NCI-H1105 treated with DMSO at 0.1 percent for 48 hours (cell line): Measurements from ENCODE around the gene APOL4.
A peak's percentile ranks its signal among the peaks of the same experiment; 100 is the strongest.
"Not testable (repeated sequence)": the region's sequence is repeated elsewhere in the genome, so short reads cannot be mapped to it uniquely, and the experiment has no call there.

Experiments used
- DNase-seq: peaks from one replicate; lab custom pipeline; 2025; lab: John Stamatoyannopoulos, UW

The APOL4 gene

DNA sequence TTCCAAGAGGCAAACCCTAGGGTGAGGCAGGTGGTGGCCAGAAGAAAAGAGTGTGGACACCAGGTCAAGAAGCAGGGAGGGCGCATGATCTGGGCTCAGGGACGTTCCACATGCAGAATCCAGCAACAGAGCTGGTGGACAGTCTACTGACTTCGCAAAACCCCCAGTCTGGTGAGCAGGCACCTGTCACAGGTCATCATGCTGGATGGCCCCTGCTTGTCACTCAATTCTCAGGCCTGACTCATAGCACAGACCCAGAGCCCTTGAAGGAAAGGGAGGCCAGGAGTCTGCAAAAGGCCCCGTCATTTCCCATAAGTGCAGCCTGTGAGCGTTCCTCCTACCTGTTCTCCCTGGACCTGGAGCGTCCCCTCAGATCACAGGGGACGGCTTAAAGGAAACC, 18.2 kb downstream of the APOL4 start:
- DNase-seq = no peak

DNA sequence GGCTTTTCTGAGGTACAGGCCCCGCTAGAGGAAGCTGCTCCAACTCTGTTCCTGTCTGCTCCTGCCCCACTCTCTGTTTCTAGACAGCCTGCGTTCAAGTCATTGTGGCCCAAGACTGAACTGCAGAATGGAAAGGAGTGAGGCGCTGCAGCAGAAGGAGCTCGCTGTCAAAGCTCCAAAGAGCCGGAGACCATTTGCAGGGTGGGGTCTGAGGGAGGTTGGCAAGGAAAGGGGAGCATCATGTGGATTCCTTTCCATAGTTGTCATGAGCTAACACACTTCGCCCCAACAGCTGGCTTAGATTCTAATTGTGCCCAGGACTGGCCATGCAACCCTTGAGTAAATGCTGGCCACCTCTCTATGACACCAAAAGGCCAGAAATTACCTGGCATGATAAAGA, 18.8 kb downstream of the APOL4 start:
- DNase-seq = no peak

- no peak for DNase-seq
These were observed 19.6 kb downstream of the APOL4 start for GRCh38 chr22:36182056-36182455.

- DNase-seq = no peak
These were observed 20.7 kb downstream of the APOL4 start for GRCh38 chr22:36180928-36181327.

DNA sequence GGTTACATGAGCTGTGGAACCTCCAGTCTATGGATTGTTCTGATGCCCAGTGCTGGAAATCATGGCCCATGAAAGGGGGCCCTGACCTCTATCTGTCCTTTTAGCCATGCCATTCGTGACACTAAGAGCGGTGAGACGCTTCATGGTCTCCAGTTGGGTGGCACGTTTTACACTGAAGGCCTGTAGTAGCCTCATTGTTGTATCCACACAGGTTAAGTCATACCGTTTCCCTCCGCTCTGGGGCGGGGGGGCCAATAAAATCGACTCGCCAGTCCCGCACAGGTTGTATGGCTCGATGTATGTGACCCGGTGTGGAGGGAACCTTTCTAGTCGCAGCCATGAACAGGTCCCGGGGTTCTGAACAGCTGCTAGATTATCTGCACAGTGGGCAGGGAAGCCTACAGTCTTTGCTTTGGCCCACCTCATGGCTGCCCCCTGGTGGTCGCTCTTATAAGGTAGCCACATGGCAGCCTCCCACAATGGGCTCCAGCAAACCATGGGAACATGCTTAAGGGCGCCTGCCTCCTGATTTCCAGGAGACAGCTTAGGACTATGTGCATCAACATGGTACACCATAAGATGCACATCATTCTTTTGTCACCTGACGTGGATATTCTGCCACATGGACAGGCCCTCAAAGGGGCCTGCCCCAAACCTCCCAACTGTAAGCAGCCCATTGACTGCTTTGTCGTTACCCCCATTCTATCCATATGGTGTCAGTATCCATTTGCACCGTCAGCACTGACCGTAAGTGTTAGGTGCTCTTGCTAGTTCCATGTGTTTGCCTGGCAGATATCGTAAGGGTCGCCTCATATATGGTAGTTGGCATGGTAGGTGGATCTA, 21.4 kb downstream of the APOL4 start:
- peak; percentile 38 for DNase-seq

DNA sequence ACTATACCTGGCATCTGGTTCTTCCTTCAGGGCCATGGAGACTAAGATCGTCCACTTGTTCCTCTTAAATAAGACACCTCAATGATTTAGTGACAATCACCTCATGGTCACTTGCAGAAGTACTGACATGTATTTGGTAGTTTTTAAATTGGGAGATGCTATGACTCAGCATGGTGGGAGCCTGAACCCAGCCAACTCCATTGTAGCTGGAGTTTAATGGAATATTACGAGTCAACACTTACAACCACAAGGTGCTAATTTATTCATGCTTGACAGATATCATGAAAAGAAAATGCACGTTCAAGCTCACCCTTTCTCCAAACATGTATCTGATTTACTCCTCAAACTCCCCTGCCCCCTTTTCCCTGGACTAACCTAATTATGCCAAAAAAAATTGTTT, 24.4 kb downstream of the APOL4 start:
- DNase-seq = no peak

DNA sequence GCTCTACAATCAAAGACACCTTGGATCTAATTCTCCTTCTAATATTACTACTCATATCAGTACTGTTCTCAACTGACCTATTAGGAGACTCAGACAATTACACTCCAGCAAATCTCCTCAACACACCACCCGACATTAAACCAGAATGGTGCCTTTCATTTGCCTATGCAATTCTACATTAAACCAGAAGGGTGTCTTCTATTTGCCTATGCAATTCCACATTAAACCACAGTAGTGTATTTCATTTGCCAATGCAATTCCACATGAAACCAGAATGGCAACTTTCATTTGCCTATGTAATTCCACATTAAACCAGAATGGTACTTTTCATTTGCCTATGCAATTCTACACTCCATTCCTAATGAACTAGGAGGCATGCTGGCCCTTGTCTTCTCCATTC, 25.7 kb downstream of the APOL4 start:
- no peak for DNase-seq

DNA sequence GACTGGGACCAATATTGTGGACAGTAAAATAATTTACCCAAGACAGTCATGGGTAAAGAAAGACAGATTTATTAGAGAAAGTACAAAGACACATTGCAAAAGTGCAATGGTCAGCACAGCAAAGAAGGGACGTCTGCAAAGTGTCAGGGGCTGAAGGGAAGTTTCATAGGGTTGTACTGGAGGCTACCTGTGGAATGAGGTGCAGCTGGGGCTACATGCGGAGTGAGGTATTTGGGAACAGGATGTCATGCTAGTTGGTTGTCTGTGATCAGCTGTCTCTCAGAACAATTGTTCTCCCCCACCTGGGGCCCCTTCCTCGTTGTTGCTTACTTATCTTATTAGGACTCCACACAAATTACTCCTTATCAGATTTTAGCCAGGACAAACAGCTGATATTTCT, 29.7 kb downstream of the APOL4 start:
- DNase-seq = no peak

- no peak for DNase-seq
These were observed 34.9 kb downstream of the APOL4 start for GRCh38 chr22:36166518-36167220.

DNA sequence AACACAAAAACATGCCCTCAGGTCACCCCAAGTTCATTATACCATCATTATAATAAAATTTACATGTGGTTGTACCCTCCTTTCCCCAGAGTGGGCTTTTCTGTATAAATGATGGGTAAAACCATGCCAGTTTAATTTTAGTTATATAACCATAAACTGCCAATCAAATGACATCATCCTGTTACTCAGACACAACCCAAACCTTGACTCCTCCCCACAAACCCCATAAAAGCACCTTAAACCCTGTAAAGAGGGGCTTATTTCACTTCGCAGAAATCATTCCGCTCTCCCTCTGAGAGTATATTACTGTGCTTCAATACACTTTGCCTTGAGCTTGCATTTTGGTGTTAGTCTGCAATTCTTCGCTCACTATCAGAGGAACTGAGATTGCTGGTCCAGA, 35.5 kb downstream of the APOL4 start:
- DNase-seq = no peak

DNA sequence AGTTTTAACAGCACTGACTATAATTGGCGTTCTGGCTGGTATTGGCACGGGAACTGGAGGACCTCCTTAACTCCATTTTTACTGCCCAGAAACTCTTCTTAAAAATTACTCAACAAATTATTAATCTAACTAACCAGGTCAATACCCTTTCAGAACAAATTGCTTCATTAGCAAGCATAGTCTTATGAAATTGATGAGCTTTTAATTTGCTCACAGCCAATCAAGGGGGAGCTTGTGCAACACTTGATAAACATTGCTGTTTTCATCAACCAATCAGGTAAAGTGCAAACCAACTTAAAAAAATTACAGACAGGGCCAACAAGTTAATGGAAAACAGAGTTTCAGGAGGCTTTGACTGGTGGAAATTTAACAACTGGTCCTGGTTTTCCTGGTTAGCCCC, 36.5 kb downstream of the APOL4 start:
- DNase-seq = no peak

GRCh38 chr22:36164621-36165020, 37.0 kb downstream of the APOL4 start:
- DNase-seq = no peak

DNA sequence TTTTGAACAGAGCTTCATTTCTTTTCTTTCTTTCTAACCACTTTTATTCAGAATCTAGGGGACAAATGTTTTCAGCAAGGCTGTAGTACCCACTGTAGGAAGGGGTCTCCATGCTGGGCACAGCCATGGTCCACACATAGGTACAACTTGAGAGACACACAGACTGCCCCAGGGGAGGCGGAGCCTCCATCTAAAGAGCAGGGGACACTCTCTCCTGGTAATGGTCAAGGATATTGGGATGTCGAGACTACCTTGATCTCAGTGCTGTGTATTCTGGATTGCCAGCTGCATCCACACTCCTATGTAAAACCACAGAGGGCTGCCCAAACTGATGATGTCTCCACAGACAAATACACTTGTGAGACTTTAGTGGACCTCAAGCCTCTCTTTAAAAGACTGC, 38.1 kb downstream of the APOL4 start:
- DNase-seq = no peak

GRCh38 chr22:36162127-36163034, 39.2 kb downstream of the APOL4 start:
- DNase-seq = no peak

DNA sequence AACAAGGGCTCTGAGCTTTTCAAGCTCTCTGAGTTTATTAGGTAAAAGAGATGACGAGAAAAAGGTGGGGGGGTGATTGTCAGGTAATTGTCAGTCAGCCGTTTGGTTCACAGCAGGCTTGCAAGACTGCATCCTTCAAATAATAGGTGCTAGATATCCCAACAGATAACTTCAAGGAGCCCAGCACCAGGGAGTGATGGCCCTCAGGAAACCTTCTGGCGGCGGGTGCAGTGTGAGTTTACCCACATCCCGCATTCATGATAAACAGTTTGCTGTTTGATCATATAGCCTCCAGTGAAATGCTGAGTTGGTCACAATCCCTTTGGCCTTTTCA, 39.8 kb downstream of the APOL4 start:
- not testable (repeated sequence) for DNase-seq

DNA sequence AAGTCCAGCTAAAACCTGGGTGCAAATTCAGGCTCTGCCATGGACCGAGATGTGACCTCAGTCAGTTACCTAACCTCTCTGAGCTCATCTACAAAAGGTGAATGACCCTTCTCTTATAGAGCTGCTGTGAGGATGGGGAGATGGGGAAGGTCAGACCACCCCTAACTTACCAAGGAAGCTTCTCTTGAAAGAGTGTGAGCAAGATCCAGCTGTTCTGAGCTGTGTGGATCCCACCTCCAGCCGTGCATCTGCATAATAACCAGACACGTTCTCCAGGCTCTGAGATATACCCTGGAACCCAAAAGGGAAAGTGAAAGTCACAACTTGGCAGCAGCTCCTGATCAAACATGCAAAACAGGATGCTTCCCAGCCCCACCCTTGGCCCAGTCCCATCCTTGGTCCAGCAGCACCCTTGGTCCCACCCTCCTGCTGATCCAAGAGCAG, 41.1 kb downstream of the APOL4 start, which contains the start of gene APOL3:
TSS of gene APOL3 (minus strand) at position 257 of the 444 bp plus-strand sequence. CDS start 11,700 bp downstream, outside the sequence.
- no peak for DNase-seq

DNA sequence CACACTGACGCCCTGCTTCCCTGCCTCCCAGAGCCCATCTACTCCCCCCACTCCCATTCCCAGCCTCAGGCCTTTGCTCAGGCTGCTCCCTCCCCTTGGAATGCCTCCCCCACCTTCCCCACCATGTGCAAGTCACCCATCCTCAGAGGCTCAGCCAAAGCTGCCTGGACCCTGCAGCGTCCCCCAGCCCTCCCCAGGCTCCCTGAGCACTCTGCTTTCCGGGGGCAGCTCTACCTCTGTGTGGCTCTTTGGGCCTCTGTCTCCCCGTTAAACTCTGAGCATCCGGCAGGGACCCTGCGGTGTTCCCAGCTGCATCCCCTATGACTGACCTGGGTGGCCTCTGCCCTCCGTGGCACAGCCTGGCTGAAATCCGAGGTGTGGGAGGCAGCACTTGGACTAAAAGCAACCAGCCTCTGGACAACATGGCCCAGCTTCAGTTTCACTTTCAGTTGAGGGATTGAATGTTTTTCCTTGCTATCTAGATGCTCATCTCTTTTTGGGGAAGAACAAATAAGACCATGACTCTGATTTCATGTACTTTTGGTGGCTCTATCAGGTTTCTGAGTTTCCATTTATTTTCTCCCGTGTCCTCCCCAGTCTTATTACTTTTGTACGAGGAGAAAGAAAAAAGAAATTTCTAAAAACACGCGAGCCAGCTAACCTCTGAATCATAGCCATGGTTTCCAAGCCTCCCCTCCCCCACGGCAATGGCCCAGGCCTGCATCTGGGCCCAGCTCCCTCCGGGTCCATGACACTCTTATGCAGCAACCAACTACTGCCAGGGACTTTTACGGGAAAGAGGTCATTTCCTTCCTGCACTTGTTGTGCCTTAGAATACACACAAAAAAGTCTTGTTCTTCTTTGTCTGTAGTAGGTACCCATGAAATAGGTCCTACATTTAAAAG, 44.8 kb downstream of the APOL4 start:
- no peak for DNase-seq

- DNase-seq = no peak
These were observed 45.5 kb downstream of the APOL4 start for GRCh38 chr22:36156119-36156514.

DNA sequence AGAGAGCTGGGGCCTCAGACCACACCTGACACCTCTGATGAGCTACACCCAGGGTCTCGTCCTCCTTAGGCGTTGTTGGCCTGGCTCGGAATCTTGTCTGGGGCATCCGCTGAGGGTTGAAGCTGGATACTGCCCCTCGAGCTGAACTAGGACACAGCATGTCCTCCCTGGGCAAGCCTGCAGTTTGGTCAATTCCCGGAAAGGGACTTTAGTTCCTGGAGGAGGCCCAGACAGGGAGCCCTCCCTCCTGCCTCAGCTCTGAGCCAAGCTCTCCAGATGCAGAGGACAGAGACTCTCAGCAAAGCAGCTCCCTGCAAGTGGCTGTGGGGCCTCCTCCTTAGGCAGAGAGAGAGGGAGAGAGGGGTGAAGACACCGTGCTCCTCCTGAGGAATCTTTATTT, 45.9 kb downstream of the APOL4 start:
- DNase-seq = no peak

- DNase-seq = no peak
These were observed 47.1 kb downstream of the APOL4 start for GRCh38 chr22:36154423-36154945.
